GM23338 (cell line): ENCODE results near the gene PRR33. TPM values are rescaled to one million over a fixed set of nuclear protein-coding genes. Genes with fewer than 3 reads are reported as not detected.

ENCODE experiments used
- CREB1 ChIP-seq: fragments of 250-450 bp; sonication (Bioruptor Pico); IDR thresholded peaks from 2 replicates; pipeline ENCODE4 v1.5.0; 2020; ENCODE audit warnings: low read depth, mild to moderate bottlenecking, moderate library complexity
- EZH2 ChIP-seq: fragments of 200-600 bp; sonication (generic); IDR thresholded peaks from one replicate; pipeline ENCODE4 v1.8.0; 2017; ENCODE audit warnings: antibody characterized with exemption, mild to moderate bottlenecking, low read depth; ENCODE audit not compliant: unreplicated experiment
- JUNB ChIP-seq: IDR thresholded peaks from one replicate; pipeline ENCODE4 v1.6.1; 2016; ENCODE audit warnings: antibody characterized with exemption; ENCODE audit not compliant: unreplicated experiment
- POLR2AphosphoS5 ChIP-seq: IDR thresholded peaks from 2 replicates; pipeline ENCODE4 v1.6.1; 2016; ENCODE audit warnings: antibody characterized with exemption, low read depth
- ZNF331 ChIP-seq: fragments of 250-450 bp; sonication (Bioruptor Pico); IDR thresholded peaks from 2 replicates; pipeline ENCODE4 v1.5.0; 2020; ENCODE audit warnings: low read depth, mild to moderate bottlenecking, moderate library complexity
- ZNF462 ChIP-seq: fragments of 250-450 bp; sonication (Bioruptor Pico); IDR thresholded peaks from 2 replicates; pipeline ENCODE4 v1.5.0; 2020; ENCODE audit warnings: mild to moderate bottlenecking, moderate library complexity
- polyA plus RNA-seq: library from polyadenylated mRNA; unstranded; fragments of >200 nt; fragmentation: Nextera tagmentation; extraction: Ambion mirVana; gene quantifications from 2 replicates; pipeline ENCODE4 v1.2.1, GENCODE V29; 2016
- total RNA-seq: library from RNA; depleted of rRNA; stranded (reverse); fragments of >200 nt; shearing (Covaris generic); gene quantifications from 2 replicates; pipeline ENCODE4 v1.2.3, GENCODE V29; 2014
- TF ChIP-seq, protein P1 (sequence below), 2 experiments: fragments of 200-600 bp in 1 of 2; sonication (generic) in 1 of 2; conservative IDR thresholded peaks; 2 replicates each; pipeline versions ENCODE4 v1.5.1 to v1.6.1; 2016 to 2017; ENCODE audit warnings: antibody characterized with exemption in 2 of 2, low read depth in 2 of 2, mild to moderate bottlenecking in 2 of 2, moderate library complexity in 1 of 2

Gene PRR33
- total and polyA plus RNA-seq, 2 experiments from 2014 or later: not detected

DNA sequence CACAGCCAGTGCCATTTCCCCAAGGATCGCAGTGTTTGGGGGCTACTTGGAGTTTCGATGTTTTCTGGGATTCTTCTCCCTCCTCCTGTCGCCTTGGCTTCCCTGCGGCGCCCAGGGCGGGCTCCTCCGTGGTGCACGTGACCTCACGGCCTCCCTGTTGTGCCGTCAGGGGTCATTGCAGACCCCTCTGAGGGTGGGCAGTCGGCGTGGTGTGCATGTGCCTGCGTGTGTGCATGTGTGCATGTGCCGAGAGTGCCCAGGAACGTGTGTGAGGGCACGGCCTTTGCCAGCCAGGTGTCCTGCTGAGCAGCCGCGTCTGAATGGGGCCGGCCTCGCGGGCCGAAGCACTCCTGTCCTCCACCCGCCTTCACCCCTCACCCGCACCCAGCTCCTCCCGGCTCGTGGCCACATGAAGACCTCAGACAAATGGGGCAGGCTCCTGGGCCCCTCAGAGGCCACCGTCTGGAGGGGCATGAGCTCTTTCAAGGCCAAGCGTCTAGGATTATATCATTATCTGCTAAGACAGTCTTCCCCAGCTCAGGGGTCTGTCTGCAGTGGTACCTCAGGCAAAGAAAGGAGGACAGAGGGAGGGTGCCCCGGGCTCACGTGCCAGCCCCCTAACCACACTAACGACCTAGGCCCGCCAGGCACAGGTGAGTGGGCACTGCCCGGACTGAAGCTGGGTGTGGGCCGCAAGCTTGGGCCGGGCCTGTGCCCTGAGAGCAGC, 46.1 kb upstream of the PRR33 start (continued):
- TF ChIP-seq ZNF462 (CRISPR knock-in tag) (no peak), ZNF331 (no peak), POLR2AphosphoS5 (no peak), CREB1 (CRISPR knock-in tag) (no peak), JUNB (no peak), EZH2 (no peak)
- TF ChIP-seq, protein P1, sequence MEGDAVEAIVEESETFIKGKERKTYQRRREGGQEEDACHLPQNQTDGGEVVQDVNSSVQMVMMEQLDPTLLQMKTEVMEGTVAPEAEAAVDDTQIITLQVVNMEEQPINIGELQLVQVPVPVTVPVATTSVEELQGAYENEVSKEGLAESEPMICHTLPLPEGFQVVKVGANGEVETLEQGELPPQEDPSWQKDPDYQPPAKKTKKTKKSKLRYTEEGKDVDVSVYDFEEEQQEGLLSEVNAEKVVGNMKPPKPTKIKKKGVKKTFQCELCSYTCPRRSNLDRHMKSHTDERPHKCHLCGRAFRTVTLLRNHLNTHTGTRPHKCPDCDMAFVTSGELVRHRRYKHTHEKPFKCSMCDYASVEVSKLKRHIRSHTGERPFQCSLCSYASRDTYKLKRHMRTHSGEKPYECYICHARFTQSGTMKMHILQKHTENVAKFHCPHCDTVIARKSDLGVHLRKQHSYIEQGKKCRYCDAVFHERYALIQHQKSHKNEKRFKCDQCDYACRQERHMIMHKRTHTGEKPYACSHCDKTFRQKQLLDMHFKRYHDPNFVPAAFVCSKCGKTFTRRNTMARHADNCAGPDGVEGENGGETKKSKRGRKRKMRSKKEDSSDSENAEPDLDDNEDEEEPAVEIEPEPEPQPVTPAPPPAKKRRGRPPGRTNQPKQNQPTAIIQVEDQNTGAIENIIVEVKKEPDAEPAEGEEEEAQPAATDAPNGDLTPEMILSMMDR (conservative IDR thresholded peaks at IDR 0.05; ENCODE audit: low read depth in 2 of 2): no peak
